HG03025 (cell line): ENCODE results near the gene IDH3B.

Experiments
- ATAC-seq: cut with Tn5 transposase; IDR thresholded peaks from one replicate; pipeline ENCODE4 v1.9.1; 2021; ENCODE audit warnings: mild to moderate bottlenecking, moderate library complexity; ENCODE audit not compliant: unreplicated experiment, low FRiP score

The IDH3B gene

DNA sequence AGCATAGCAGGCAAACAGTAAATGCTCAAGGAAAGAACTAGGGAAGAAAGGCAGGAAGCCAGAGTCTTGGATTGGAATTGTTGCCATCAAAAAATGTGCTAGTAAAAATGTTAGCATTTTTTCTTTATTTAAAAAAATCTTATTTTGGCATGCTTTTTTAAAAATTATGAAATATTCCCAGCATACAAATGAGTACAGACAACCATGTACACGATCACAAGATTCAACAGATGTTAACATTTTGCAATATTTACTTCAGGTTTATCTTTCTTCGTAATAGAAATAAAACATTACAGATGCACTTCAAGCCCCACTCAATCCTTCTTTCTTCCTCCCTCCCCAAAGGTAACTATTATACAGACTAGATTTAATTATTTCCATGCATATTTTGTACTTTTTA, 39.0 kb downstream of the IDH3B start:
- ATAC-seq: no peak

DNA sequence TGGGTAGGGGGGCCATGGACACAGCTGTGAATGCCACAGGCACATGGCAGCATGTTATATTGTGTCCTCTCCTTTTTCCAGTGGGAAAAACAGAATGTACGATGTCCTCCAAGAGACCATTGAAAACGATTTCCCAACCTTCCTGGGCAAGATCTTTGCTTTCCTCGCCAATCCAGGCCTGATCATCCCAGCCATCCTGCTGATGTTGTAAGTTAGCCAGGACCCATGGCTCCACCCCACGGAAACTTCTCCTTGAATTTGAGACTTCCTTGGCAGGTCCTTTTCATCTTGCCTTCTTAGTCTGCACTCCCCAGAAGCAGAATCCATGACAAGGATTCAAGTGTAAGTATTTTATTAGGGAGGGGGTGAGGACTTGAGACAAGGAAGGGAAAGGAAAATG, 39.8 kb downstream of the IDH3B start:
- no peak for ATAC-seq

DNA sequence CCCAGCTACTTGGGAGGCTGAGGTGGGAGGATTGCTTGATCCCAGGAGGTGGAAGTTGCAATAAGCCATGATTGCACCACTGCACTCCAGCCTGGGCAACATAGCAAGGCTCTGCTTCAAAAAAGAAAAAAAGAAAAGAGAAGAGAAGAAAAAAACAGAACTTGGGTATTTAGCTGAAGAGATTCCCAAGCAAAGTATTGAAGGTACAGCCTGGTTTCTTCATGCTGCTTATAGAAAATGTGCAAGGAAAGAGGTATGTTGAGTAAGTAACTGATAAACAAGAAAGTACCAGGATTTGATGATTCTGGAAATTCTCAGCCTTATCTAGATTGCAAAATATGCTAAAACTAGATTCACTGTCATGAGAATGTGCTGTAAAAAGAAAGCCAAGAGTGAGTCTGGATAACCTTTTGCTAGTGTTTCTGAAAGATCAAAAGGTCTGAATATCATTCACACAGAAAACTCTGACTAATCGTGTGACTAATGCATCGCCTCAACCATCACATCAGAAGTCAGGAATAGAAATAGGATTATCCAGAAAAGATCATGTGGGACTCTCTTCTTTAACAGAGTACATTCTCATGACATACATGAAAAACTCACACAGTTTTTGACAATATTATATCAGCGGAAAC, 43.9 kb downstream of the IDH3B start:
- ATAC-seq: no peak

DNA sequence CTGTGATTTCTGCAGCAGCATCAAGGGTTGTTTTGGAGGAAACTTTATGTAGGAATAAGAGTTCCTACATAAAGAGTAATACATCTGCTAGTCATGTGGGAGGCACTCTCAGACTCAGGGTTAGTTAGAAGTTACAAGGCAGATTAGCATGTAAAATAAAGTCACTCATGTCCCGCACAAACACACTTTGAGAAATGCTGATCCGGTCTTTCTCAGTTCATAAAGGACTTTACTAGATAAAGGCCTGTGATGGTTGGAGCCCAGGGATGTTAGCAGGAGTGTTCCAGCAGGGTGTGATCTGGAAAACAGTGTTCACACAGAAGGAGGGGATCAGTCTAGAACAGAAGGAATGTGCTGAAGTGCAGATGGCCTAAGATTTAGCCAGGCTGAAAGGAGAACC, 44.7 kb downstream of the IDH3B start:
- no peak for ATAC-seq

DNA sequence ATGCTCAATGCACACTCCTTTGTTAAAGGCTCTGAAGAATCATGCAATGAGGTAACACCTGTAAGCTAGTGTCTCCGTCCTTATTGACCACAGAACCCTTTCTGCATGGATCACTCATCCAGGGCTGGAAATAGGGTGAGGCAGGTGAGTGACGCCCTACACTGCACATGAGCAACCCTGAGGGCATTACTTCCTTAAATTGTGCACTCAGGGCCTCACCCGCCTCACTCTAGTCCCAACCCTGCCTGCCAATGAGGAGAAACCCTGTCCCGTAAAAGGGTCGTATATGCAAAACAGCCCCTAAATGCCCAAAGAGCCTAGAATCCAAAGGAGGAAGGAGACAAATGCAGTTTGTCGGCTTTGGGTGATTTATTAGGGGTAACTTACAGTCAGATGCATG, 45.2 kb downstream of the IDH3B start:
- no peak for ATAC-seq

DNA sequence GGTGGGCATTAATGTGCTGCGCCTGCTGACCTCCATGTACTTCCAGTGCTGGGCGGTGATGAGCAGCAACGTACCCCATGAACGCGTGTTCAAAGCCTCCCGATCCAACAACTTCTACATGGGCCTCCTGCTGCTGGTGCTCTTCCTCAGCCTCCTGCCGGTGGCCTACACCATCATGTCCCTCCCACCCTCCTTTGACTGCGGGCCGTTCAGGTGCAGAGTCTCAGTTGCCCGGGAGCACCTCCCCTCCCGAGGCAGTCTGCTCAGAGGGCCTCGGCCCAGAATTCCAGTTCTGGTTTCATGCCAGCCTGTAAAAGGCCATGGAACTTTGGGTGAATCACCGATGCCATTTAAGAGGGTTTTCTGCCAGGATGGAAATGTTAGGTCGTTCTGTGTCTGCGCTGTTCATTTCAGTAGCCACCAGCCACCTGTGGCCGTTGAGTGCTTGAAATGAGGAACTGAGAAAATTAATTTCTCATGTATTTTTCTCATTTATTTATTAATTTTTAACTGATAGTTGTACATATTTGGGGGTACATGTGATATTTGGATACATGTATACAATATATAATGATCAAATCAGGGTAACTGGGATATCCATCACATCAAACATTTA, 46.8 kb downstream of the IDH3B start:
- no peak for ATAC-seq

DNA sequence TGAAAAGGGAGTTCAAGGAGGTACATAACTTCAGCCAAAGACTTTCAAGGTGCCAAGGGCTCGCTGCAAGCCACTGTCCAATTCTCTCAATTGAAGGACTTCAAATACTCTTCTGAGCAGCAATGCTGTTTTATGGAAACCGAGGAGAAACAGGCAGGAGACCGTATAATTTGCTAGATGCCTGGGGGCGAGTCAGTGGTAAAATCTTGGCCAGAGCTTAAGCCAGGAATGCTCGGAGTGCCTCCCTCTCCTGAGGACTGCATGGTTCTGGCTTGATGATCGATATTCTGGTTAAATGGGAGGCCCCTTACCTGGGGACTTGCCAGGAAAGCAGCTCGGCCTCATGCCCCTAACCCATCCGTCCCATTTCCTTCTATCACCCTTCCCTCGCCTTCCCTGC, 47.4 kb downstream of the IDH3B start:
- ATAC-seq: no peak

DNA sequence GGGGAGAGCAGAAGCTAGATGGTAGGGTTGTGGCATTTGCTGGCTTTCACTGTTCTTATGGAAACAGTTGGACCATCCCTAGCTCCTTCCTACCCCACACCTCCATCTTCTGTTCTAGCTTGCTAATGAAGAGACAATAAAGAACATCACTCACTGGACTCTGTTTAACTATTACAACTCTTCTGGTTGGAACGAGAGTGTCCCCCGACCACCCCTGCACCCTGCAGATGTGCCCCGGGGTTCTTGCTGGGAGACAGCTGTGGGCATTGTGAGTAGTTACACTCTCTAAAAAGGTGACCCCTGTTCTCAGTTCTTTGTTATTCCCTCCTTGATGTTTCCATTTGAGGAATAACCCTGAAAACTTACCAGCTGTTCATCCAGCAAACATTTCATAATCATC, 51.9 kb downstream of the IDH3B start:
- no peak for ATAC-seq

DNA sequence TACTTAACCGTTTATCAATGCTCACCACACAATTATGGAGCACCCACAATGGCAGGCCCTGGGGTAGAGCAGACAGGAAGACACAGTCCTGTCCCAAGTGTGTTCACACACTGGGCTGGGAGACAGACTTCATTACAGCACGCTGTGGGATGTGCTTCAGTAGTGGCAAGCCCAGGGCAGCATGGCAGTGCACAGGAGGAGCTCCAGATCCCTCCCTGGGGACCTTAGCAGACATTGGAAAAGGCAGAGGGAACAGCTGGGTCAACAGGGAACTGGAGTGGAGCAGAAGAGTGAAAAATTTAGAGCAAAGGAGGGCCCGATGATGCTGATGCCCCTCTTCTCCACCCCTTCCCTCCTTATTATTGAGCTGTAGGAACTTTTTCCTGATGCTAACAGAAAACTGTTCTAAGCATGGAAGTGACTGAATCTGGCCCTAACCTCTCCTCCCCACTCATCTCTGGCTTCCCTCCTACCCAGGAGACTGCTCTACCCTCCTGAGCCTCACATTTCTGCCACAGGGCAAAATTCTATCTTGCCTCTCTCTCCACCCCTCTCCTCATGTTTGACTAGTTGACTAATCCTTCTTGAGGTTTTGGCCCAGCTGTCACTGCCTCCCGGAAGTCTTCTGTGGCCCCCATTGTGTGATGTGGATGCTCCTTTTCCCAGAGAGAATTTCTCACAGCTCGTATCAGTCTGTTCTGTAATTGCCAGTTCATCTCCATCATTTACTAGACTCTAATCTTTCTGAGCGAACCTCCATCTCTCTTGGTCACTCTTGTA, 52.9 kb downstream of the IDH3B start:
- no peak for ATAC-seq

DNA sequence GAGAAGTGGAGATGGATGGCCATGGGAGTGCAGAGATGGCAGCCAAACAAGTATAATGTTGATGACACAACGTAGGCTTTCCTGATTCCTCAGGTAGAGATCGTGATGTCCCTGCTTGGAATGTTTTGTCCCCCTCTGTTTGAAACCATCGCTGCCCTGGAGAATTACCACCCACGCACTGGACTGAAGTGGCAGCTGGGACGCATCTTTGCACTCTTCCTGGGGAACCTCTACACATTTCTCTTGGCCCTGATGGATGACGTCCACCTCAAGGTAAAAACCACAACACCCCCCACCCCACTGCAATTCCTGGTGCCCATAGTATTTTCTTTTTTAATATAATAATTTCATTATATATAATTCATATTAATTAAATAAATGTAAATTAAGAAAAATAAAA, 53.7 kb downstream of the IDH3B start:
- ATAC-seq: no peak
